ENCODE results near the gene TMEM132E. TPM values are rescaled to one million over a fixed set of nuclear protein-coding genes. Genes with fewer than 3 reads are reported as not detected.
A peak's percentile ranks its signal among the peaks of the same experiment; 100 is the strongest.
"Not testable (repeated sequence)": the region's sequence is repeated elsewhere in the genome, so short reads cannot be mapped to it uniquely, and the experiment has no call there.

TMEM132E gene
- total and polyA plus RNA-seq, 7 donors = 0.10 TPM; not detected in 6

GRCh38 chr17:34537445-34537844 is 41.9 kb upstream of the TMEM132E start:
- 44 to 62% methylated on average over 3 of the region's 3 CpGs for WGBS, 2 donors
- Histone ChIP-seq H3K4me3 (no peak overlapping the region), H3K9me3 (no peaks in the 10 kb centered on the region), H3K27ac (no peak overlapping the region), H3K4me1 (no peaks in the 10 kb centered on the region), H3K27me3 (peaks cover 0 to 40% (median 9%) of the 10 kb centered on the region in 3 donors), H3K36me3 (no peaks in the 10 kb centered on the region)
- no peak for DNase-seq
- intact Hi-C loops (cut with DNase I) = loop anchor here (10.0 kb wide), 1 partner anchor 113 kb away; no protein-coding TSS in a partner anchor
- no peak for TF ChIP-seq CTCF (IDR thresholded peaks at IDR 0.05)
- no peak for TF ChIP-seq POLR2A (IDR thresholded peaks at IDR 0.05)
- no peak for TF ChIP-seq POLR2AphosphoS5 (IDR thresholded peaks at IDR 0.05)
- TF ChIP-seq EP300 (IDR thresholded peaks at IDR 0.05) = no peak

- not testable (repeated sequence) for H3K4me1 ChIP-seq, H3K27ac ChIP-seq, H3K36me3 ChIP-seq, DNase-seq, H3K9me3 ChIP-seq, H3K4me3 ChIP-seq
- WGBS, 2 donors = 57 to 74% methylated on average over 2 of the region's 2 CpGs
- intact Hi-C loops (cut with DNase I) = loop anchor here (10.0 kb wide), 1 partner anchor 114 kb away; no protein-coding TSS in a partner anchor
- H3K27me3 ChIP-seq = peaks cover 0 to 40% (median 9%) of the 10 kb centered on the region in 3 donors
Measured at GRCh38 chr17:34538582-34538981, 40.8 kb upstream of the TMEM132E start.

DNA sequence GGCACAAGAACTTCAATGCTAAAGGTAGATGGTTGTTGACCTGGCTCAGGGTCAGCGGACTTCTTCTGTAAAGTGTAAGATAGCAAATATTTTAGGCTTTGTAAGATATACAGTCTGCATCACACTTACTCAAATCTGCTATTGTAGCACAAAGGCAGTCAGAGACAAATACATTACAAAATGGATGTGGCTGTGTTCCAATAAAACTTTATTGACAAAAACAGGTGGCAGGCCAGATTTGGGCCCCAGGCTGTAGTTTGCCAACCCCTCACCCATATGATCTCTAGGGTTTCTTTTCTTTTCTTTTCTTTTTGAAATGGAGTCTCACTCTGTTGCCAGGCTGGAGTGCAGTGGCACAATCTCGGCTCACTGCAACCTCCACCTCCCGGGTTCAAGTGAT is 39.5 kb upstream of the TMEM132E start:
- H3K27me3 ChIP-seq = peaks cover 0 to 40% (median 9%) of the 10 kb centered on the region in 3 donors
- no peak for TF ChIP-seq POLR2A (IDR thresholded peaks at IDR 0.05)

DNA sequence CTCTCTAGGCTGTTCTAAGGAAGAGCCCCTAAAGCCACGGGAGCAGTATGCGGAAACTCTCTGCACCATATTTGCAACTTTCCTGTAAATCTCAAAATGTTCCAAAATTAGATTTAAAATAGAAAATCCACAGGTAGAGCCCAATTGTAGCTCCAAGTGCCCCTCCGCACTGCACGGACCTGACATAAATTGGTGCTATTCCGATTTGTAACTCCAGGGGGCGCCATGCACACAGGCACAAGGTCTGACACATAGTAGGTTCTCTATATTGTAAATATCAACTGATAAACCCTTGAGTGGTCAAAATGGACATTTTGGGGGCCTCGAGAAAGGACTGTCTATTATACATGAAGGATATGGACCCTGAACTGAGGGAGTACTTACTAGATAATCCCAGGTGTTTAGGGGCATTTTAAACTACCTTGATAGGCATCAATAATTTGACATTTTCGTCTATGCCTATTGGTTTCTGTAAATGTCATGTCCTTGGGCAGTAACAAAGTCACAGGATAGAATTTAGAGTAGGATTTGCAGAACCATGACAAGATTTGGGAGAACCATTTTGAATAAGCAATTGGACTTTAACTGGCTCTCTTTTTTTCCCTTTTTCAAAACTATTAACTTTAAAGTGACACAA is 36.6 kb upstream of the TMEM132E start:
- intact Hi-C loops (cut with DNase I) = loop anchor here (1.0 kb wide), 2 partner anchors 95 to 576 kb away; partner anchors contain the start of gene RAD51D
- WGBS, 2 donors = 7 to 10% methylated on average over 8 of the region's 8 CpGs
- TF ChIP-seq POLR2A (IDR thresholded peaks at IDR 0.05) (no peak), CTCF (IDR thresholded peaks at IDR 0.05) (peak; percentile 41 to 83 (median 71)), EP300 (IDR thresholded peaks at IDR 0.05) (no peak), POLR2AphosphoS5 (IDR thresholded peaks at IDR 0.05) (no peak)
- Histone ChIP-seq H3K4me3 (no peak overlapping the region), H3K4me1 (no peaks in the 10 kb centered on the region), H3K9me3 (no peaks in the 10 kb centered on the region), H3K27me3 (peaks cover 0 to 14% (median 9%) of the 10 kb centered on the region in 3 donors), H3K27ac (no peak overlapping the region), H3K36me3 (no peaks in the 10 kb centered on the region)
- no peak for DNase-seq

More for the DNA sequence above, 39.5 kb upstream of the TMEM132E start:
- H3K27ac ChIP-seq = no peak overlapping the region
- no peaks in the 10 kb centered on the region for H3K4me1 ChIP-seq
- H3K36me3 ChIP-seq = no peaks in the 10 kb centered on the region
- 91 to 95% methylated on average over 3 of the region's 3 CpGs for WGBS, 2 donors
- H3K4me3 ChIP-seq = no peak overlapping the region
- intact Hi-C loops (cut with DNase I) = loop anchor here (10.0 kb wide), 1 partner anchor 115 kb away; no protein-coding TSS in a partner anchor
- no peaks in the 10 kb centered on the region for H3K9me3 ChIP-seq
- no peak for DNase-seq

DNA sequence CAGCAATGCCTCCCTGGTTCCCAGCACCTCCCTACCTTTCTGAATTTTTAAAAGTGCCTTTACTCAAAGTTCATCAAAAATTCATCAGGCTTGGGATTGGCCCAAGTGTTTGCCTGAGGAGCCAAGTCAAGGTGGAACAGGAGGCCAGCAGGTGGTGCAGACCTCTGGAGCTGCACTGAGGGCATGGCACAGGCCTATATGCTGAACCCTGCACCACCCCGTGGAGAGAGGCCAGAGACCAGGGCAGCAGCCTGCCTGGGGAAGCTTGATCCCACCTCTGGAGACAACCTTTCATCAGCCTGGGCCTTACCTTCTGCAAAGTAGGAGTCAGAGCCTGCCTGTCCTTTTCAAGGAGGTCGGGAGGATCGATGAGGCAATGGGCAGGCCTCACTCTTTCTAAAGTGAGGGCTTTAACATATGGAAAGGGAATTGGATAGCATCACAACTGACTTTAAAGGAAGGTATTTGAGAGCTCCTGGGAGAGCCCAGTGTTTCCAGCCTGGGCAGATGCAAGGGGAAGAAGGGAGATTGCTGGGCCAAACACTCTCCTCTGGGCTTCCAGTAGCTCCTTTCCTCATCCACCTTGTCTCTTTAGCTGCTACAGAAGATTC is 31.8 kb upstream of the TMEM132E start:
- H3K36me3 ChIP-seq = no peaks in the 10 kb centered on the region
- no peak overlapping the region for H3K4me3 ChIP-seq
- no peak overlapping the region for H3K27ac ChIP-seq
- H3K27me3 ChIP-seq = peaks cover 0 to 20% (median 0%) of the 10 kb centered on the region in 3 donors
- H3K9me3 ChIP-seq = no peaks in the 10 kb centered on the region
- TF ChIP-seq CTCF (IDR thresholded peaks at IDR 0.05) (no peak), POLR2AphosphoS5 (IDR thresholded peaks at IDR 0.05) (no peak)
- no peak for DNase-seq
- H3K4me1 ChIP-seq = no peaks in the 10 kb centered on the region
- 43 to 48% methylated on average over 3 of the region's 3 CpGs for WGBS, 2 donors
- intact Hi-C loops (cut with DNase I) = no loop called here
